A673 (cell line): ENCODE results near the gene CCDC32. TPM values are rescaled to one million over a fixed set of nuclear protein-coding genes. Genes with fewer than 3 reads are reported as not detected.

Experiments used
- BruUV-seq: library from RNA; stranded (reverse); fragments of 400-500 nt; replicated peaks from 2 replicates; lab custom pipeline; 2021; lab: Mats Ljungman, UMichigan
- CTCF ChIA-PET: fragments of 300-600 bp; sonication (Branson Sonifier 250); formaldehyde crosslinking; loops from one replicate; lab custom pipeline; 2022; ENCODE audit warnings: antibody characterized with exemption; lab: Charles Lee
- POLR2A ChIA-PET: fragments of 300-600 bp; sonication (Branson Sonifier 250); formaldehyde crosslinking; loops from one replicate; lab custom pipeline; 2022; ENCODE audit warnings: antibody characterized with exemption; ENCODE audit not compliant: low non-redundant PET; lab: Charles Lee
- DNase-seq: peaks from one replicate; pipeline ENCODE4 v3.0.0-alpha.2; 2015; ENCODE audit warnings: low spot score
- H3K27ac ChIP-seq: fragments of 200-600 bp; sonication (generic); 2 replicates; pipeline ENCODE4 v1.5.1; 2016; ENCODE audit warnings: mixed run types, low read depth, mild to moderate bottlenecking, mixed read lengths, antibody characterized with exemption, low read length; ENCODE audit not compliant: poor library complexity, severe bottlenecking
- H3K27me3 ChIP-seq: fragments of 200-600 bp; sonication (generic); replicated peaks from 2 replicates; pipeline ENCODE4 v1.6.1; 2017; ENCODE audit warnings: mixed run types, low read depth, mild to moderate bottlenecking, mixed read lengths, antibody characterized with exemption, low read length; ENCODE audit not compliant: insufficient read depth, poor library complexity
- H3K36me3 ChIP-seq: fragments of 200-600 bp; sonication (generic); 2 replicates; pipeline ENCODE4 v1.6.1; 2016; ENCODE audit warnings: mixed run types, mild to moderate bottlenecking, mixed read lengths, antibody characterized with exemption, low read length; ENCODE audit not compliant: insufficient read depth, poor library complexity, severe bottlenecking
- H3K4me1 ChIP-seq: fragments of 200-600 bp; sonication (generic); 2 replicates; pipeline ENCODE4 v1.6.1; 2017; ENCODE audit warnings: mixed run types, mild to moderate bottlenecking, mixed read lengths, antibody characterized with exemption, low read length; ENCODE audit not compliant: insufficient read depth, poor library complexity, severe bottlenecking
- H3K4me3 ChIP-seq: fragments of 200-600 bp; sonication (generic); 2 replicates; pipeline ENCODE4 v1.5.1; 2016; ENCODE audit warnings: low read depth, mixed run types, mild to moderate bottlenecking, mixed read lengths, low read length; ENCODE audit not compliant: poor library complexity, severe bottlenecking
- H3K9me3 ChIP-seq: fragments of 200-600 bp; sonication (generic); 2 replicates; pipeline ENCODE4 v1.6.1; 2016; ENCODE audit warnings: mixed run types, low read depth, mild to moderate bottlenecking, mixed read lengths, antibody characterized with exemption, low read length; ENCODE audit not compliant: poor library complexity, severe bottlenecking
- EZH2 ChIP-seq: fragments of 200-600 bp; sonication (generic); IDR thresholded peaks from 2 replicates; pipeline ENCODE4 v1.6.1; 2017; ENCODE audit warnings: borderline replicate concordance, low read depth, mild to moderate bottlenecking, mixed read lengths, antibody characterized with exemption, low read length; ENCODE audit not compliant: poor library complexity, severe bottlenecking
- intact Hi-C: fragments of 100-400 bp; cut with micrococcal nuclease; formaldehyde crosslinking; loops from one replicate; pipeline ENCODE4 v1.10.0; 2022; ENCODE audit not compliant: unreplicated experiment
- total RNA-seq: library from RNA; stranded (reverse); gene quantifications from 2 replicates; pipeline ENCODE4 v1.2.3, GENCODE V29; 2021
- TF ChIP-seq, protein P1 (sequence below): fragments of 300-800, 200-600 bp; sonication (generic); conservative IDR thresholded peaks from 2 replicates; pipeline ENCODE4 v1.5.1; 2017; ENCODE audit warnings: low read depth, mild to moderate bottlenecking, antibody characterized with exemption, low read length, moderate library complexity, mixed read lengths

Gene CCDC32
- total RNA-seq, 1 experiment from 2014 or later: 10.4 TPM

DNA sequence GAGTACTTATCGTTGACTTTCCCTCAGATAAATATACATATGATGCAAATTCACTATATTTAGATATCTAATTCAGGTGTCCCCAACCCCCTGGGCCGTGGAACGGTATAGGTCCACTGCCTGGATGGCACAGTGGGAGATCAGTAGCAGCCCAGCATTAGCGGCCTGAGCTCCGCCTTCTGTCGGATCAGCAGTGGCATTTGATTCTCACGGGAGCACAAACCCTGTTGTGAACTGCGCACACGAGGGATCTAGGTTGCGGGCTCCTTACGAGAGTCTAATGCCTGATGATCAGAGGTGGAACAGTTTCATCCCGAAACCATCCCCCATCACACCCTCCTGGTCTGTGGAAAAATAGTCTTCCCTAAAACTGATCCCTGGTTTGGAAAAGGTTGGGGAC, 36.1 kb upstream of the CCDC32 start:
- no peak for TF ChIP-seq EZH2
- TF ChIP-seq, protein P1, sequence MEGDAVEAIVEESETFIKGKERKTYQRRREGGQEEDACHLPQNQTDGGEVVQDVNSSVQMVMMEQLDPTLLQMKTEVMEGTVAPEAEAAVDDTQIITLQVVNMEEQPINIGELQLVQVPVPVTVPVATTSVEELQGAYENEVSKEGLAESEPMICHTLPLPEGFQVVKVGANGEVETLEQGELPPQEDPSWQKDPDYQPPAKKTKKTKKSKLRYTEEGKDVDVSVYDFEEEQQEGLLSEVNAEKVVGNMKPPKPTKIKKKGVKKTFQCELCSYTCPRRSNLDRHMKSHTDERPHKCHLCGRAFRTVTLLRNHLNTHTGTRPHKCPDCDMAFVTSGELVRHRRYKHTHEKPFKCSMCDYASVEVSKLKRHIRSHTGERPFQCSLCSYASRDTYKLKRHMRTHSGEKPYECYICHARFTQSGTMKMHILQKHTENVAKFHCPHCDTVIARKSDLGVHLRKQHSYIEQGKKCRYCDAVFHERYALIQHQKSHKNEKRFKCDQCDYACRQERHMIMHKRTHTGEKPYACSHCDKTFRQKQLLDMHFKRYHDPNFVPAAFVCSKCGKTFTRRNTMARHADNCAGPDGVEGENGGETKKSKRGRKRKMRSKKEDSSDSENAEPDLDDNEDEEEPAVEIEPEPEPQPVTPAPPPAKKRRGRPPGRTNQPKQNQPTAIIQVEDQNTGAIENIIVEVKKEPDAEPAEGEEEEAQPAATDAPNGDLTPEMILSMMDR: no peak
- intact Hi-C loops: no loop called here
- BruUV-seq: no TSS peak
- no peak for DNase-seq
- Histone ChIP-seq H3K9me3 (no peaks in the 10 kb centered on the region), H3K27me3 (no peaks in the 10 kb centered on the region), H3K36me3 (no peaks in the 10 kb centered on the region), H3K4me3 (no peak overlapping the region), H3K4me1 (peaks cover 3% of the 10 kb centered on the region), H3K27ac (no peak overlapping the region)
- ChIA-PET POLR2A (no interaction called here), CTCF (no interaction called here)

DNA sequence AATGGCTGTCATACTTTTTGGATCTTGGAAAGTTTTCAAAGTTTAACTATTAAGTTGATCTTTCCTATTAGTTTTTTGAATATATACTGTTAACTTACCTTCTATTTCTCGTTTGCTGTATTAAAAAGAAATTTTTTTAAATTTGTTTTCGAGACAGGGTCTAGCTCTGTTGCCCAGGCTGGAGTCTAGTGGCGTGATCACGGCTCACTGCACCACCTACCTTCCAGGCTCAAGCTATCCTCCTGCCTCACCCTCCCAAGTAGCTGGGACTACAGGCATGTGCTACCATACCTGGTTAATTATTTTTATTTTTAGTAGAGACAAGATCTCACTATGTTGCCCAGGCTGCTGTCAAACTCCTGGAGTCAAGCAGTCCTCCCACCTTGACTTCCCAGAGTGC, 33.8 kb upstream of the CCDC32 start:
- Histone ChIP-seq H3K4me3 (no peak overlapping the region), H3K27ac (no peak overlapping the region), H3K36me3 (no peaks in the 10 kb centered on the region), H3K4me1 (peaks cover 3% of the 10 kb centered on the region), H3K9me3 (no peaks in the 10 kb centered on the region), H3K27me3 (no peaks in the 10 kb centered on the region)
- TF ChIP-seq, protein P1: no peak
- TF ChIP-seq EZH2: no peak
- intact Hi-C loops: no loop called here
- DNase-seq: no peak
- no TSS peak for BruUV-seq
- ChIA-PET POLR2A (interaction anchor here (0.7 kb wide), 1 partner anchor 26 kb away, joined by 5 read pairs; no protein-coding TSS in a partner anchor), CTCF (no interaction called here)

DNA sequence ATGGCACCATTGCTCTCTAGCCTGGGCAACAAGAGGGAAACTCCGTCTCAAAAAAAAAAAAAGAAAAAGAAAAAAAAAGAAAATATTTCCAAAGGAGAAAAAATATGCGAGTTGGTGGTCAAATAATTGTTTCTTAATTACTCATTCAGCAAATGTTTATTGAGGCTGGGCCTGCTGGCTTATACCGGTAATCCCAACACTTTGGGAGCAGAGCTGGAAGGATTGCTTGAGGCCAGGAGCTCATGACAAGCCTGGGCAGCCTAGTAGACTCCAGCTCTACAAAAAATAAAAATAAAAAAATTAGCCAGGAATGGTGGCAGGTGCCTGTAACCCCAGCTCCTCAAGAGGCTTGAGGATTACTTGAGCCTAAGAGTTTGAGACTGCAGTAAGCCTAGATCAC, 33.3 kb upstream of the CCDC32 start:
- Histone ChIP-seq H3K4me3 (no peak overlapping the region), H3K36me3 (no peaks in the 10 kb centered on the region), H3K27me3 (no peaks in the 10 kb centered on the region), H3K4me1 (peaks cover 3% of the 10 kb centered on the region), H3K27ac (no peak overlapping the region), H3K9me3 (no peaks in the 10 kb centered on the region)
- no TSS peak for BruUV-seq
- intact Hi-C loops: no loop called here
- no peak for DNase-seq
- ChIA-PET POLR2A (interaction anchor here (0.7 kb wide), 1 partner anchor 26 kb away, joined by 5 read pairs; no protein-coding TSS in a partner anchor), CTCF (no interaction called here)
- TF ChIP-seq EZH2: no peak
- TF ChIP-seq, protein P1: no peak
